ENCODE data around the gene GNG12. TPM values are rescaled to one million over a fixed set of nuclear protein-coding genes. Genes with fewer than 3 reads are reported as not detected.
A peak's percentile ranks its signal among the peaks of the same experiment; 100 is the strongest.

The GNG12 gene
- total RNA-seq, 3 donors from 2014 or later: 85.0 to 191 (median 158) TPM

GRCh38 chr1:67804710-67805109, 28.6 kb downstream of the GNG12 start:
- no peaks in the 10 kb centered on the region for H3K9me3 ChIP-seq
- no peaks in the 10 kb centered on the region for H3K36me3 ChIP-seq (ENCODE audit: low read depth)
- ATAC-seq (no peak), DNase-seq (no peak)
- no peak overlapping the region for H3K4me3 ChIP-seq
- TF ChIP-seq CTCF (IDR thresholded peaks at IDR 0.05): no peak
- H3K4me1 ChIP-seq (ENCODE audit: low read depth): peaks cover 29% of the 10 kb centered on the region
- intact Hi-C loops (cut with DNase I, micrococcal nuclease): no loop called here

- H3K9me3 ChIP-seq: no peaks in the 10 kb centered on the region
- intact Hi-C loops (cut with DNase I, micrococcal nuclease): no loop called here
- TF ChIP-seq CTCF (IDR thresholded peaks at IDR 0.05): no peak
- ATAC-seq (peak; percentile 71), DNase-seq (no peak)
- H3K4me3 ChIP-seq: no peak overlapping the region
- H3K4me1 ChIP-seq (ENCODE audit: low read depth): peaks cover 29% of the 10 kb centered on the region
- no peaks in the 10 kb centered on the region for H3K36me3 ChIP-seq (ENCODE audit: low read depth)
These were observed 29.6 kb downstream of the GNG12 start for GRCh38 chr1:67803380-67804279.

GRCh38 chr1:67802565-67802964, 30.7 kb downstream of the GNG12 start:
- ATAC-seq: peak; percentile 85
- DNase-seq: peak in 1 of 3 donors; percentile 32
- no peaks in the 10 kb centered on the region for H3K36me3 ChIP-seq (ENCODE audit: low read depth)
- intact Hi-C loops (cut with DNase I, micrococcal nuclease): no loop called here
- no peak for TF ChIP-seq CTCF (IDR thresholded peaks at IDR 0.05)
- H3K4me3 ChIP-seq: no peak overlapping the region
- peaks cover 29% of the 10 kb centered on the region for H3K4me1 ChIP-seq (ENCODE audit: low read depth)
- no peaks in the 10 kb centered on the region for H3K9me3 ChIP-seq

- TF ChIP-seq CTCF (IDR thresholded peaks at IDR 0.05): no peak
- Histone ChIP-seq H3K9me3 (no peaks in the 10 kb centered on the region), H3K4me3 (no peak overlapping the region), H3K4me1 (ENCODE audit: low read depth) (peaks cover 29% of the 10 kb centered on the region), H3K36me3 (ENCODE audit: low read depth) (no peaks in the 10 kb centered on the region)
- DNase-seq: no peak
- no peak for ATAC-seq
- intact Hi-C loops (cut with DNase I, micrococcal nuclease): no loop called here
These were observed 31.4 kb downstream of the GNG12 start for GRCh38 chr1:67801903-67802302.

- H3K4me3 ChIP-seq: no peak overlapping the region
- no peaks in the 10 kb centered on the region for H3K9me3 ChIP-seq
- ATAC-seq (no peak), DNase-seq (no peak)
- H3K4me1 ChIP-seq (ENCODE audit: low read depth): no peaks in the 10 kb centered on the region
- H3K36me3 ChIP-seq (ENCODE audit: low read depth): no peaks in the 10 kb centered on the region
- intact Hi-C loops (cut with DNase I, micrococcal nuclease): no loop called here
- TF ChIP-seq CTCF (IDR thresholded peaks at IDR 0.05): no peak
These were observed 37.9 kb downstream of the GNG12 start for GRCh38 chr1:67795179-67795912.

Data from mucosa of descending colon (tissue), 3 donors.